Colonic mucosa (tissue), 4 donors: ENCODE results near the gene CUX1. TPM values are rescaled to one million over a fixed set of nuclear protein-coding genes. Genes with fewer than 3 reads are reported as not detected.
A peak's percentile ranks its signal among the peaks of the same experiment; 100 is the strongest.

Experiments
- DNase-seq: peaks from one replicate; pipeline ENCODE4 v3.0.0-alpha.2; 2020
- H3K27ac ChIP-seq: fragments of 200-600 bp; one replicate; pipeline ENCODE4 v1.8.0; 2021
- H3K27me3 ChIP-seq: fragments of 200-600 bp; one replicate; pipeline ENCODE4 v1.8.0; 2021
- H3K36me3 ChIP-seq: fragments of 200-600 bp; one replicate; pipeline ENCODE4 v1.8.0; 2021
- H3K4me1 ChIP-seq: fragments of 200-600 bp; one replicate; pipeline ENCODE4 v1.8.0; 2021; ENCODE audit warnings: mild to moderate bottlenecking
- H3K4me3 ChIP-seq: fragments of 200-600 bp; one replicate; pipeline ENCODE4 v1.8.0; 2021
- H3K9ac ChIP-seq, 2 donors: one replicate each; pipeline ENCODE4 v1.7.0; 2013; ENCODE audit warnings: control low read depth in 2 of 2, low read depth in 2 of 2, low read length in 2 of 2
- H3K9me3 ChIP-seq: fragments of 200-600 bp; one replicate; pipeline ENCODE4 v1.8.0; 2021
- intact Hi-C: fragments of 100-400 bp; cut with DNase I; formaldehyde crosslinking; loops from one replicate; pipeline ENCODE4 v1.14.1; 2022
- total RNA-seq, 2 donors: library from RNA; stranded (reverse); fragmentation: NEBNext Ultra II Directional in 1 of 2; extraction: Animal tissue kit (Norgen Biotek cat#: 25700) in 1 of 2; gene quantifications; one replicate each; pipeline ENCODE4 v1.2.1, GENCODE V29; 2021
- TF ChIP-seq, protein P1 (sequence below): fragments of 200-600 bp; IDR thresholded peaks from one replicate; pipeline ENCODE4 v1.8.0; 2022; ENCODE audit warnings: antibody characterized with exemption, mild to moderate bottlenecking
- donor health status: healthy.
- donor health status: DM: no; HTN: no; CAD: no.
- donor health status: DM: no; HTN: no; CAD: no.

CUX1 gene
- total RNA-seq, 2 donors from 2014 or later: 68.5 to 97.5 TPM

DNA sequence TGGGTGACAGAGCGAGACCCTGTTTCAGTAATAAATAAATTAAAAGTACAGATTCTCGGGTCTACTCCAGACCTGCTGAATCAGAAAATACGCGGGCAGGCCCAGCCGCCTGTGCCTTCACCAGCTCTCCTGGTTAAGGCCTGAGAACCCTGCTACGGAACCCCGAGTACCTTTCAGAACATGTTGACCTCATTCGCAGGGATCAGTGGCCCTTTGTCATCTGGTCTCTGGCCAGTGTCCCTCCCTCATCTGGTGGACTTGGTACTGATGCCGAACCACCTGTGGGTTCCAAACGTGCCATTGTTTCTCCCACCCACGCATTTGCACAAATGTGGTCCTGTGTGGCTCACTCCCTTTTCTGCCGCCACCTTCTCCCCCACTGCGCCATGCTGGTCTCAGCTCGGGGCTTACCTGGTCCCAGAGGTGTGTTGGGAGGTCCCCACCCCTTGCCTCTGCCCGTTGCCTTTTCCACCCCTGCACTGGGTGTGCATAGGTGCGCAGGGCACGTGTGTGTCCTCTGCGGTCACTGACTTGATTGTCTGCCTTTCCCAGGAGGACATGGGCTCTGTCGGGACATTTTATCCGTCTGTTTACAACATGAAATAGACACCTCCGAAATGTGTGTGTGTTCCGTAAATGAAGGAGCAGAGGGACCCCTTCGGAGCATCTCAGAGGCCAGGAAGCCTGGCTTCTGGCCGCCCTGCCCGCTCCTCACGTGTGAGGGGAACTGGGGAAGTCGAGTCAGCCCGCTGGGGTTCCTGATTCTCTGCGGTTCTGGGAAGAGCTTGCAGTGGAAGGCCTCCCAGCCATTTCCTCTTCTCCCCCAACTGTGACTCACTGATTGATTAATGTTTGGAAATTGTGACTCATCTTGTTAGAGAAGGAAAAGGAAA, 135.2 kb downstream of the CUX1 start:
- Histone ChIP-seq H3K4me3 (no peak overlapping the region), H3K27ac (peak overlapping the region; percentile 42), H3K4me1 (no peaks in the 10 kb centered on the region), H3K9me3 (no peaks in the 10 kb centered on the region), H3K27me3 (no peaks in the 10 kb centered on the region), H3K36me3 (no peaks in the 10 kb centered on the region), H3K9ac (no peak overlapping the region)
- intact Hi-C loops: no loop called here
- no peak for DNase-seq
- TF ChIP-seq, protein P1, sequence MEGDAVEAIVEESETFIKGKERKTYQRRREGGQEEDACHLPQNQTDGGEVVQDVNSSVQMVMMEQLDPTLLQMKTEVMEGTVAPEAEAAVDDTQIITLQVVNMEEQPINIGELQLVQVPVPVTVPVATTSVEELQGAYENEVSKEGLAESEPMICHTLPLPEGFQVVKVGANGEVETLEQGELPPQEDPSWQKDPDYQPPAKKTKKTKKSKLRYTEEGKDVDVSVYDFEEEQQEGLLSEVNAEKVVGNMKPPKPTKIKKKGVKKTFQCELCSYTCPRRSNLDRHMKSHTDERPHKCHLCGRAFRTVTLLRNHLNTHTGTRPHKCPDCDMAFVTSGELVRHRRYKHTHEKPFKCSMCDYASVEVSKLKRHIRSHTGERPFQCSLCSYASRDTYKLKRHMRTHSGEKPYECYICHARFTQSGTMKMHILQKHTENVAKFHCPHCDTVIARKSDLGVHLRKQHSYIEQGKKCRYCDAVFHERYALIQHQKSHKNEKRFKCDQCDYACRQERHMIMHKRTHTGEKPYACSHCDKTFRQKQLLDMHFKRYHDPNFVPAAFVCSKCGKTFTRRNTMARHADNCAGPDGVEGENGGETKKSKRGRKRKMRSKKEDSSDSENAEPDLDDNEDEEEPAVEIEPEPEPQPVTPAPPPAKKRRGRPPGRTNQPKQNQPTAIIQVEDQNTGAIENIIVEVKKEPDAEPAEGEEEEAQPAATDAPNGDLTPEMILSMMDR: no peak

DNA sequence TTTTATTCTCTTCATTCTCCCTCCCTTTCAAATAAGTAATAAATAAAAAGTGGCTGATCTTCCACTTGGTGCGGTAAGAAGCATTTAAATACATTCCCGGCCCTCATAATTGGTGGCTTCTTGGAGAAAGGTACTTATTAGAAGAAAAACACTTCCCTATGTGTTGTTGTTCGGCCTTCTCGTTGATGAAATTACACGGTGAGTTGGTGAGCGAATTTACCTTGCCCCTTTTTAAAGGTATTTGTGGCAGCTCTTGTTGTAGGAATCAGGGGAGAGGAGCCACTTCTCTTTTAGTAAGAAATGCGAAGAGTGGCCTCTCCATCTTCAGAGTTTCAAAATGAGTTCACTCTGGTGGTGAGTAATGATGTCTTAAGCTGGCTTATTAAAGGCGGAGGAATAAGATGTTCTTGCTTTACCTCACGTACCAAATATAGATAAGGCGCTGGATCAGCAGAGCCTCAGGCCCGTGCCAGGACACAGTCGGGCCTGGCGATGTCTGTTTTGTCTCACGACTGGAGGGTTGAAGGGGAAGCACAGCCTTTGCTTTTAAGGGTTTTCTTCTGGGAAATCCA, 135.9 kb downstream of the CUX1 start:
- Histone ChIP-seq H3K27ac (peak overlapping the region; percentile 42), H3K36me3 (no peaks in the 10 kb centered on the region), H3K27me3 (no peaks in the 10 kb centered on the region), H3K4me1 (no peaks in the 10 kb centered on the region), H3K4me3 (no peak overlapping the region), H3K9me3 (no peaks in the 10 kb centered on the region), H3K9ac (no peak overlapping the region)
- no peak for DNase-seq
- TF ChIP-seq, protein P1: no peak
- intact Hi-C loops: no loop called here

DNA sequence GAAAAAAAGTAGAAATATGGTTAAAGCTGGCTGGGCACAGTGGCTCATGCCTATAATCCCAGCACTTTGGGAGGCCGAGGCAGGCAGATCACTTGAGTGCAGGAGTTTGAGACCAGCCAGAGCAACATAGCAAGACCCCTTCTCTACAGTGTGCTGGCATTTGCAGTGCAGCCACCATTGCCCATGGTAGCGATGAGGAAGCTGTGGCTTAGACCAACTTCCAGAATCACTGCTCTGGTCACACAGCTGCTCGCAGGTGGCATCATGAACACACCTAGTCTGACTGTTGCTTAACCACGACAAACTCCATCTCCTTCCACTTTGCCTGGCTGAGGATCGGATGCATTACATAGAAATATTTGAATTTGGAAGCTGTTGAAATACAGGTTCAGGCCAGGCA, 137.1 kb downstream of the CUX1 start:
- intact Hi-C loops: no loop called here
- no peak overlapping the region for H3K27ac ChIP-seq

DNA sequence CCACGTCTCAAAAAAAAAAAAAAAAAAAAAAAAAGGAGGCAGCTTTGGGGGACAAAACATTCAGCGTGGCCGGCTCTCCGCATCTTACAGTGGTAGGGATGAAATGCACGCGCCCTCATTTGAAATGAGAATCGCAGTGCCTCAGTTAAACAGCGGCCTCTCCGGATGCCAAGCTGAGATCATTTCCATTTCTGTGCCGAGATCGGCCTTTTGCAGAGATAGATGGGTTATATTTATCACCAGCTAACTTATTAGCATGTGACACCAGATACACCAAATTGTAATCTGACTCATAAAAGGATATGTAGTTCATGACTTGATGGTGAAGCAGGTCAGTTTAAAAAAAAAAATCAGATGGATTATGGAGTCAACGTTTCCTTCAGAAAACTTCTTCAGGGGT, 138.7 kb downstream of the CUX1 start:
- H3K27ac ChIP-seq: no peak overlapping the region
- intact Hi-C loops: no loop called here

More for the DNA sequence above, 137.1 kb downstream of the CUX1 start:
- no peak for DNase-seq
- H3K27me3 ChIP-seq: no peaks in the 10 kb centered on the region
- TF ChIP-seq, protein P1: no peak
- no peak overlapping the region for H3K4me3 ChIP-seq
- H3K4me1 ChIP-seq: no peaks in the 10 kb centered on the region
- no peaks in the 10 kb centered on the region for H3K9me3 ChIP-seq
- H3K9ac ChIP-seq: no peak overlapping the region
- no peaks in the 10 kb centered on the region for H3K36me3 ChIP-seq

DNA sequence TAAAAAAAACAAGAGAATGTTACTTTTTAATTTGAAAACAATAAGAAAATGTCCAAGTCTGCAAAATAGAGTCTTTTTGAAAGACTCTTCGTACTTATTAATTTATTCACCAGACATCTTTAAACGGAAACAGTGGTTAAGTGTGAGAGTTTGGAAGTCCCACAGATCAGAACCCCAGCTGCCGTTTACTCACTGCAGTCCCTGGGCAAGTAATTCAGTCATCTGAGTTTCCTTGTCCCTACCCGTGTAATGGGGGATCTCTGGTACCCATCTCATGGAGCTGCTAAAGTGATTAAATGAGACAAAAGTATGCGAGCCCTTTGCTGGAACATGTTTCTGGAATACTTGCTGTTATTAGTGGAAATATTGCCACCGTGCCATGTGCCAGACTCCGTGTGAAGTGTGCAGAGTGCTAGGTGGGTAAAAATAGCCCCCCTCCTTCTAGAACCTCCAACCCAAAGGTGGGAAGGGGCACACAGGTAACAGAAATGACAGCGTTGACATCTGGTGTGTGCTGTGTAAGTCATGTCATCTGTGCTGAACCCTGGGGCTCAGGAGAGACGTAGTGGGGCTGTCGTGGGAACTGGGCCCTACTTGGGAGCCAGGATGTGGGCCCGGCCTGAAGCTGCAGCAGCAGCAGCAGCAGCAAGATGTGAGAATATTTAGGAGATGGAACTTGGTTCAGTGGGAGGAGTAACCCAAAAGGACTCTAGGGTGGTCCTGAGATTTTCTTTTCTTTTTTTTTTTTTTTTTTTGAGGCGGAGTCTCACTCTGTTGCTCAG, 140.5 kb downstream of the CUX1 start:
- no peaks in the 10 kb centered on the region for H3K36me3 ChIP-seq
- H3K9ac ChIP-seq: no peak overlapping the region
- H3K9me3 ChIP-seq: no peaks in the 10 kb centered on the region
- H3K4me1 ChIP-seq: no peaks in the 10 kb centered on the region
- intact Hi-C loops: no loop called here
- H3K4me3 ChIP-seq: no peak overlapping the region
- TF ChIP-seq, protein P1: no peak
- no peak for DNase-seq
- H3K27me3 ChIP-seq: no peaks in the 10 kb centered on the region
- H3K27ac ChIP-seq: no peak overlapping the region

More for the DNA sequence above, 138.7 kb downstream of the CUX1 start:
- no peak for DNase-seq
- Histone ChIP-seq H3K36me3 (no peaks in the 10 kb centered on the region), H3K9ac (no peak overlapping the region), H3K4me3 (no peak overlapping the region), H3K27me3 (no peaks in the 10 kb centered on the region), H3K9me3 (no peaks in the 10 kb centered on the region), H3K4me1 (no peaks in the 10 kb centered on the region)
- TF ChIP-seq, protein P1: no peak
